ENCODE data around the gene ANKRD40CL. TPM values are rescaled to one million over a fixed set of nuclear protein-coding genes. Genes with fewer than 3 reads are reported as not detected.

ANKRD40CL gene
- total and polyA plus RNA-seq, 8 donors, result 0.15 to 1.4 (median 0.42) TPM; not detected in 2

DNA sequence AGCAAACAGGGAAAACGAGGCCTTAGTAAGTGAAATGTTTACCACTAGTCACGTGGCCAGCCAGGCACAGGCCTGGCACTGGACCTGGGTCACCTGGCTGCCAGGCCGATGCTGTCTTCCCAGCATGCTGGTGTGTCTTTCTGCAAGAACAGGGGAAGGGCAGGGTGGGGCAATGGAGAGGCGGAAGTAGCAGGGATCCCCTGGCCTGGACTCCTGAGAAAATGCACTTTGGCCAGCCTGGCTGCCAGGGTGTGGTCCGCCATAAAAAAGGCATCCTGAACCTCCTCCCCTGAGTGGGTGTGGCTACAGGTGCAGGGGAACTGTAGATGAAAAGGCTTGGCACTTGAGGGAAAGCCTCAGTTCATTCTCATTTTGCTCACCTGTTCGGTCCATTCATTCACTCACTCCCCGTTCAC, 1.0 kb upstream of the ANKRD40CL start:
- TF ChIP-seq, protein P1, sequence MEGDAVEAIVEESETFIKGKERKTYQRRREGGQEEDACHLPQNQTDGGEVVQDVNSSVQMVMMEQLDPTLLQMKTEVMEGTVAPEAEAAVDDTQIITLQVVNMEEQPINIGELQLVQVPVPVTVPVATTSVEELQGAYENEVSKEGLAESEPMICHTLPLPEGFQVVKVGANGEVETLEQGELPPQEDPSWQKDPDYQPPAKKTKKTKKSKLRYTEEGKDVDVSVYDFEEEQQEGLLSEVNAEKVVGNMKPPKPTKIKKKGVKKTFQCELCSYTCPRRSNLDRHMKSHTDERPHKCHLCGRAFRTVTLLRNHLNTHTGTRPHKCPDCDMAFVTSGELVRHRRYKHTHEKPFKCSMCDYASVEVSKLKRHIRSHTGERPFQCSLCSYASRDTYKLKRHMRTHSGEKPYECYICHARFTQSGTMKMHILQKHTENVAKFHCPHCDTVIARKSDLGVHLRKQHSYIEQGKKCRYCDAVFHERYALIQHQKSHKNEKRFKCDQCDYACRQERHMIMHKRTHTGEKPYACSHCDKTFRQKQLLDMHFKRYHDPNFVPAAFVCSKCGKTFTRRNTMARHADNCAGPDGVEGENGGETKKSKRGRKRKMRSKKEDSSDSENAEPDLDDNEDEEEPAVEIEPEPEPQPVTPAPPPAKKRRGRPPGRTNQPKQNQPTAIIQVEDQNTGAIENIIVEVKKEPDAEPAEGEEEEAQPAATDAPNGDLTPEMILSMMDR (IDR thresholded peaks at IDR 0.05), result no peak
- H3K36me3 ChIP-seq, result no peaks in the 10 kb centered on the region

DNA sequence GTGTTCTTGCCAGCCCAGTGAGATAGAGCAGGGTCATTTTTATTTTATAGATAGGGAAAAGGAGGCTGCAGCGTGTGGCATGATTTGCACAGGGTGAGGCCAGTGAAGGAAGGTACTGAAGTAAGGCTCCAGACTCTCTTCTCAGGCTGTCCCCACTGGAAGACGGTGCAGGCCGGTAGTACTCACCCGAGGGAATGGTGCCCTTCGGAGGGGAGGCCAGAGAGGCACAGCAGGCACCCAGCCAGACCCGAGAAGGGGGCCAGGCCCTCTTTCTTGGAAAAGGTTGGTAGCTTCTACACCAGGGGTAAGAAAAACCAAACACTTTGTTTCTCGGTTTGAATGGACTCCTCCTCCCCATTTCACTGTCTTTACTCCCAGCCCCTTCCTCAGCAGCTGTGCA, 288 bp downstream of the ANKRD40CL start:
- H3K4me1 ChIP-seq, result peaks cover 0 to 15% of the 10 kb centered on the region in 2 donors
- DNase-seq (no peak), ATAC-seq (no peak)
- no peaks in the 10 kb centered on the region for H3K36me3 ChIP-seq
- no peaks in the 10 kb centered on the region for H3K27me3 ChIP-seq
- no peak overlapping the region for H3K27ac ChIP-seq
- H3K4me3 ChIP-seq, result no peak overlapping the region
- H3K9me3 ChIP-seq, result no peaks in the 10 kb centered on the region
- intact Hi-C loops (cut with DNase I), result no loop called here
- TF ChIP-seq, protein P1 (IDR thresholded peaks at IDR 0.05), result no peak

More for the DNA sequence above, 1.0 kb upstream of the ANKRD40CL start:
- intact Hi-C loops (cut with DNase I), result no loop called here
- H3K27ac ChIP-seq, result no peak overlapping the region
- ATAC-seq, result peak; percentile 79
- peak in 1 of 4 donors; percentile 73 for DNase-seq
- peaks cover 0 to 14% of the 10 kb centered on the region in 2 donors for H3K4me1 ChIP-seq
- no peak overlapping the region for H3K4me3 ChIP-seq
- no peaks in the 10 kb centered on the region for H3K27me3 ChIP-seq
- H3K9me3 ChIP-seq, result no peaks in the 10 kb centered on the region

DNA sequence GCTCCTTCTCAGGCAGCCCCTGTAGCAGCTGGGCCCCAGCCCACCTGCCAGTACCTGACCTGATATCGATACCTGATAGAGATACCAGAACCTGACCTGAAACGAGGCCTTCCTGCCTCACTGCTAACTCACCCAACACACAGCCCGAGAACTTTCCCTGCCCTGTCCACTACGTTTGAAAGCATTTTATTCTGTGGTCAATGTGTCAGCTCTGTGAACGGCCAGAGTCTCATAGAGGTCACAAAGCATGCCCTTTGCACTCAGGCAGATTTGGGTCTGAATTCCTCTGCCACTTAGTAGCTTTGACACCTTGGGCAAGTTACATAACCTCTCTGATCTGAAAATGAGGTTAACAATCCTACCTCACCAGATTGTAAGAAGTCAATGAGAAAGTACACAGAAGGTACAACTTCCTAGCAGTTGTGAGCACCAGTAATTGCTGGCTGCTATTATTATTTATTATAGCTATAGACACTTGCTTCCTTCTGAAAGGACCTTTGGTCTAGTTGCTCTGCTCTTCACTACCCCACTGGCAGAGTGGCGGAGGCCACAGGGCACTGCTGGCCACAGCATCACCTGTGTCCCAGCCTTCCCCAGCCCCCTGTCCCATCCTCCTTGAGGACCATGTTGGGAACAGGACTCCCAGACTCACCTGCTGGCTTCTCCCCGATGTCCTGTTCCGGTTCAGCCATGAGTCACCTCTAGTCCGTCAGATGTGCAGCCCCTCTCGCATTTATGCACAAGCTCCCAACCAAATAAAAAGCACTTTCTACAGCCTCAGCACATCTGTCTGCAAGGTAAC, 895 bp downstream of the ANKRD40CL start:
- H3K9me3 ChIP-seq, result no peaks in the 10 kb centered on the region
- TF ChIP-seq, protein P1 (IDR thresholded peaks at IDR 0.05), result no peak
- peaks cover 0 to 15% of the 10 kb centered on the region in 2 donors for H3K4me1 ChIP-seq
- no peak overlapping the region for H3K27ac ChIP-seq
- intact Hi-C loops (cut with DNase I), result no loop called here
- DNase-seq (no peak), ATAC-seq (no peak)
- H3K36me3 ChIP-seq, result no peaks in the 10 kb centered on the region
- no peaks in the 10 kb centered on the region for H3K27me3 ChIP-seq
- no peak overlapping the region for H3K4me3 ChIP-seq

DNA sequence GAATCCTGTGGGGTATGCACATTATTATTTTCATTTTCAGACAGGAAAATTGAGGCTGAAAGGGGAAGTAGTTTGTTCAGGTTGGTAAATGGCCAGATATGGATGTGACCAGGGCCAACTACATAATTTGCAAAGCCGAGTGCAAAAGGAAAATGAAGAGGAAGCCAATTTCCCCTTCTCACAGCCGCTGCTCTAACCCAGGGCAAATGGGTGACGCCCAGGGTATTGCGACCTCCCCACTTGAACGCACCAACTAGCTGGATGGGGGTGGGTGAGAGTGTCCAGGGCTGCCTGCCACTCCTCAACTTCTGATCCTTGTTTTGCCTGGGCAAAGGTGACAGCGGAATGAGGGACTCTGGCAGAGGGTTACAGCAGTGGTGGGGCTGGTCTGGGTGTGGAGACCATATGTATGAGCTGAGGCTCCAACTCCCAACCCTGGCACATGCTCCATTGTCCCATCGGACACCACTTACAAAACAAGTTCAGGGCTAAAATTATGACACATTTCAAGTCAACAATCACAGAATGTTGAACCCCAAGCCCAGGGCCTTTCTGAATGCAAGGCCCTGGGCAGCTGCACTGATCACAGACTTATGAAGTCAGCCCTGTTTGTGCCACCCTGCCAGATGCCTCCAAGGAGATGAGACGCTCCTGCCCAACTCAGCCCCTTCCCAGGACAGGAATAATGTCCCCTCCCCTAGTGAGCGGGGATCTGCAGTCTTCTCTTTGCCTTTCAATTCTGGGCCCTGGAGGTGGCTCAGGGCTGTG, 1.7 kb downstream of the ANKRD40CL start:
- H3K27ac ChIP-seq, result no peak overlapping the region
- H3K27me3 ChIP-seq, result no peaks in the 10 kb centered on the region
- H3K4me3 ChIP-seq, result no peak overlapping the region
- ATAC-seq, result peak; percentile 43
- intact Hi-C loops (cut with DNase I), result no loop called here
- H3K4me1 ChIP-seq, result peaks cover 0 to 15% of the 10 kb centered on the region in 2 donors
- DNase-seq, result peak in 1 of 4 donors; percentile 55
- H3K9me3 ChIP-seq, result no peaks in the 10 kb centered on the region
- no peaks in the 10 kb centered on the region for H3K36me3 ChIP-seq
- TF ChIP-seq, protein P1 (IDR thresholded peaks at IDR 0.05), result no peak

DNA sequence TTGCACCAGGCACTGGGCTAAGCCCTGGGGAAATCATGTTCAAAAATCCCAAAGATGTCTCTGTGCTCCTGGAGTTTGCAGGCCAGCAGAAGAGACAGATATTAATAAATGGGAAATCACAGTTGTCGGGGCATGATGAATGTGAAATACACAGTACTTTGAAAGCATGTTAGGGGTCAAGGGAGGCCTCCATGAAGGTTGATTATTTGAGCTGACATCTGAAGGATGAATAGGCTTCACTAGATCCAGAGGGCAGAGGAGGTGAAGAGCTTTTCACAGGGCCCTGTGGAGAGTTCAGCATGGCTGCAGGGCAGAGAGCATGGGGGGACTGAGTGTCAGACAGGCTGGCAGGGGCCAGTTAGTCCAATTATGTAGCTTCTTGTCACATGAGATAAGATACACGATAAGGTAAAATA, 2.6 kb downstream of the ANKRD40CL start:
- TF ChIP-seq, protein P1 (IDR thresholded peaks at IDR 0.05), result no peak
- intact Hi-C loops (cut with DNase I), result no loop called here
- no peak overlapping the region for H3K27ac ChIP-seq

More for the DNA sequence above, 2.6 kb downstream of the ANKRD40CL start:
- DNase-seq (no peak), ATAC-seq (no peak)
- no peaks in the 10 kb centered on the region for H3K27me3 ChIP-seq
- peaks cover 0 to 15% of the 10 kb centered on the region in 2 donors for H3K4me1 ChIP-seq
- H3K9me3 ChIP-seq, result no peaks in the 10 kb centered on the region
- H3K4me3 ChIP-seq, result no peak overlapping the region
- H3K36me3 ChIP-seq, result no peaks in the 10 kb centered on the region

All from left lung (tissue), 10 donors.